Body of pancreas (tissue), 4 donors: ENCODE measurements around the gene GPR135.

Experiments used
- POLR2A ChIP-seq, 3 donors: fragments of 450-650 bp; IDR thresholded peaks; one replicate each; pipeline ENCODE4 v1.6.1; 2016; ENCODE audit warnings: antibody characterized with exemption in 3 of 3, mild to moderate bottlenecking in 2 of 3
- TF ChIP-seq, protein P1 (sequence below), 7 experiments: fragments of 450-650 bp in 4 of 7; fragments of 200-600 bp in 3 of 7; sonication (generic) in 3 of 7; IDR thresholded peaks; one replicate each; pipeline ENCODE4 v1.5.1; 2016 to 2019; ENCODE audit warnings: antibody characterized with exemption in 7 of 7

DNA sequence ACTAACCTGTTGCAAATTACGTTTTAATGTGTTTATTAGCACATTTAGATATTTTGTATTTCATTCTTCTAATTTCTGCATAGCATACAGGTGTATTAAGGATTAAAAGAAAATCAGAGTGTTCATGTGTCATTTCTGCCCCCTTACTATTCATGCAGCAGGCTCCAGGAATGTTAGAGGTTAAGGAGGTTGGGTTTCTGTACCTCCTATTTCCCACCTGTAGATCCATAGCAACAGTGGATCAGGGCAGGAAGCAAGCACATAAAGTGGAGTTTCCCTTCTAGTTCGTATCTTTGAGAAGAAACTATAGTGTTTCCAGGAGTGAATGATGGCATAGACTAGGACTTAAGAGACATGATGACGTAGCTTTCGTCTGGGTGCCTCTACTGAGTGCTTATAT, 38.1 kb upstream of the GPR135 start:
- TF ChIP-seq, protein P1, sequence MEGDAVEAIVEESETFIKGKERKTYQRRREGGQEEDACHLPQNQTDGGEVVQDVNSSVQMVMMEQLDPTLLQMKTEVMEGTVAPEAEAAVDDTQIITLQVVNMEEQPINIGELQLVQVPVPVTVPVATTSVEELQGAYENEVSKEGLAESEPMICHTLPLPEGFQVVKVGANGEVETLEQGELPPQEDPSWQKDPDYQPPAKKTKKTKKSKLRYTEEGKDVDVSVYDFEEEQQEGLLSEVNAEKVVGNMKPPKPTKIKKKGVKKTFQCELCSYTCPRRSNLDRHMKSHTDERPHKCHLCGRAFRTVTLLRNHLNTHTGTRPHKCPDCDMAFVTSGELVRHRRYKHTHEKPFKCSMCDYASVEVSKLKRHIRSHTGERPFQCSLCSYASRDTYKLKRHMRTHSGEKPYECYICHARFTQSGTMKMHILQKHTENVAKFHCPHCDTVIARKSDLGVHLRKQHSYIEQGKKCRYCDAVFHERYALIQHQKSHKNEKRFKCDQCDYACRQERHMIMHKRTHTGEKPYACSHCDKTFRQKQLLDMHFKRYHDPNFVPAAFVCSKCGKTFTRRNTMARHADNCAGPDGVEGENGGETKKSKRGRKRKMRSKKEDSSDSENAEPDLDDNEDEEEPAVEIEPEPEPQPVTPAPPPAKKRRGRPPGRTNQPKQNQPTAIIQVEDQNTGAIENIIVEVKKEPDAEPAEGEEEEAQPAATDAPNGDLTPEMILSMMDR (IDR thresholded peaks at IDR 0.05) = no peak
- no peak for TF ChIP-seq POLR2A (IDR thresholded peaks at IDR 0.05)
